NCI-H510A treated with DMSO at 0.1 percent for 48 hours (cell line): ENCODE measurements around the gene CCL2.

ENCODE experiments used
- DNase-seq: peaks from one replicate; lab custom pipeline; 2025; lab: John Stamatoyannopoulos, UW

Gene CCL2

GRCh38 chr17:34265711-34266110 is 10.6 kb downstream of the CCL2 start:
- DNase-seq = no peak

- no peak for DNase-seq
Observed at GRCh38 chr17:34269969-34270368, 14.9 kb downstream of the CCL2 start, which contains the start of gene CCL7. Gene CCL7 (plus strand): TSS chr17:34270221. CDS start chr17:34270291, 70 bp downstream.

- no peak for DNase-seq
Observed at GRCh38 chr17:34275881-34276280, 20.8 kb downstream of the CCL2 start.

GRCh38 chr17:34276826-34277225 is 21.7 kb downstream of the CCL2 start:
- no peak for DNase-seq

GRCh38 chr17:34283571-34283970 is 28.5 kb downstream of the CCL2 start:
- DNase-seq = no peak

GRCh38 chr17:34285286-34285792 is 30.3 kb downstream of the CCL2 start, which contains the start of gene CCL11:
Gene CCL11 (plus strand): TSS chr17:34285742. CDS start chr17:34285809, 67 bp downstream.
- DNase-seq = no peak

- DNase-seq = no peak
Observed at GRCh38 chr17:34287875-34288274, 32.8 kb downstream of the CCL2 start.

- DNase-seq = no peak
Observed at GRCh38 chr17:34290586-34290985, 35.5 kb downstream of the CCL2 start.

- no peak for DNase-seq
Observed at GRCh38 chr17:34291721-34292348, 36.8 kb downstream of the CCL2 start.

GRCh38 chr17:34299027-34299426 is 43.9 kb downstream of the CCL2 start:
- DNase-seq = no peak

GRCh38 chr17:34299956-34300577 is 45.0 kb downstream of the CCL2 start:
- no peak for DNase-seq

GRCh38 chr17:34300652-34301370 is 45.7 kb downstream of the CCL2 start:
- no peak for DNase-seq

- DNase-seq = no peak
Observed at GRCh38 chr17:34301986-34302385, 46.9 kb downstream of the CCL2 start.

GRCh38 chr17:34302636-34303035 is 47.6 kb downstream of the CCL2 start:
- DNase-seq = no peak

- DNase-seq = no peak
Observed at GRCh38 chr17:34303606-34304005, 48.5 kb downstream of the CCL2 start.

- DNase-seq = no peak
Observed at GRCh38 chr17:34305061-34305460, 50.0 kb downstream of the CCL2 start.

GRCh38 chr17:34305606-34306005 is 50.5 kb downstream of the CCL2 start:
- DNase-seq = no peak

GRCh38 chr17:34306466-34306865 is 51.4 kb downstream of the CCL2 start:
- no peak for DNase-seq
